ENCODE measurements around the gene CCDC136. TPM values are rescaled to one million over a fixed set of nuclear protein-coding genes. Genes with fewer than 3 reads are reported as not detected.

Gene CCDC136
- total RNA-seq, 1 donor from 2014 or later = 17.9 TPM

- intact Hi-C loops (cut with DNase I) = no loop called here
- Histone ChIP-seq H3K36me3 (peaks cover 0 to 32% of the 10 kb centered on the region in 2 donors), H3K9me3 (no peaks in the 10 kb centered on the region), H3K4me1 (no peaks in the 10 kb centered on the region), H3K27me3 (no peaks in the 10 kb centered on the region), H3K27ac (no peak overlapping the region), H3K4me3 (no peak overlapping the region)
- DNase-seq (ENCODE audit: extremely low spot score in 2 of 2) = no peak
- TF ChIP-seq CTCF (IDR thresholded peaks at IDR 0.05) = no peak
- TF ChIP-seq POLR2AphosphoS5 (IDR thresholded peaks at IDR 0.05; ENCODE audit: insufficient read depth in 1 of 2, low read depth in 1 of 2) = no peak
- no peak for TF ChIP-seq POLR2A (IDR thresholded peaks at IDR 0.05)
Measured at GRCh38 chr7:128845987-128846386, 54.2 kb downstream of the CCDC136 start.

GRCh38 chr7:128846781-128847444 is 55.1 kb downstream of the CCDC136 start:
- H3K4me1 ChIP-seq = no peaks in the 10 kb centered on the region
- no peak for DNase-seq (ENCODE audit: extremely low spot score in 2 of 2)
- no peak for TF ChIP-seq POLR2AphosphoS5 (IDR thresholded peaks at IDR 0.05; ENCODE audit: insufficient read depth in 1 of 2, low read depth in 1 of 2)
- no peak for TF ChIP-seq POLR2A (IDR thresholded peaks at IDR 0.05)
- TF ChIP-seq CTCF (IDR thresholded peaks at IDR 0.05) = no peak
- intact Hi-C loops (cut with DNase I) = no loop called here
- no peak overlapping the region for H3K27ac ChIP-seq
- H3K27me3 ChIP-seq = no peaks in the 10 kb centered on the region
- H3K36me3 ChIP-seq = peaks cover 0 to 41% of the 10 kb centered on the region in 2 donors
- no peaks in the 10 kb centered on the region for H3K9me3 ChIP-seq
- no peak overlapping the region for H3K4me3 ChIP-seq

GRCh38 chr7:128847721-128848211 is 56.0 kb downstream of the CCDC136 start:
- Histone ChIP-seq H3K27me3 (no peaks in the 10 kb centered on the region), H3K9me3 (no peaks in the 10 kb centered on the region), H3K27ac (no peak overlapping the region), H3K4me3 (no peak overlapping the region), H3K4me1 (no peaks in the 10 kb centered on the region), H3K36me3 (peaks cover 0 to 43% of the 10 kb centered on the region in 2 donors)
- intact Hi-C loops (cut with DNase I) = no loop called here
- TF ChIP-seq POLR2A (IDR thresholded peaks at IDR 0.05) (no peak), POLR2AphosphoS5 (IDR thresholded peaks at IDR 0.05; ENCODE audit: insufficient read depth in 1 of 2, low read depth in 1 of 2) (no peak), CTCF (IDR thresholded peaks at IDR 0.05) (no peak)
- no peak for DNase-seq (ENCODE audit: extremely low spot score in 2 of 2)

GRCh38 chr7:128848289-128849155 is 56.8 kb downstream of the CCDC136 start:
- peaks cover 0 to 37% of the 10 kb centered on the region in 2 donors for H3K36me3 ChIP-seq
- intact Hi-C loops (cut with DNase I) = no loop called here

More at GRCh38 chr7:128848289-128849155, 56.8 kb downstream of the CCDC136 start:
- Histone ChIP-seq H3K27ac (no peak overlapping the region), H3K9me3 (no peaks in the 10 kb centered on the region), H3K4me3 (no peak overlapping the region), H3K27me3 (no peaks in the 10 kb centered on the region), H3K4me1 (no peaks in the 10 kb centered on the region)
- DNase-seq (ENCODE audit: extremely low spot score in 2 of 2) = no peak
- no peak for TF ChIP-seq POLR2AphosphoS5 (IDR thresholded peaks at IDR 0.05; ENCODE audit: insufficient read depth in 1 of 2, low read depth in 1 of 2)
- no peak for TF ChIP-seq POLR2A (IDR thresholded peaks at IDR 0.05)
- TF ChIP-seq CTCF (IDR thresholded peaks at IDR 0.05) = no peak
